Choroid plexus epithelial cell (primary cell): ENCODE measurements around the gene PPP1R13B.

ENCODE experiments used
- DNase-seq: peaks from one replicate; pipeline ENCODE4 v3.0.0-alpha.2; 2010; ENCODE audit warnings: low read depth
- H3K4me3 ChIP-seq: 2 replicates; pipeline ENCODE4 v1.5.1; 2011; ENCODE audit warnings: low read depth, mild to moderate bottlenecking, control low read depth, low read length, moderate library complexity
- CTCF ChIP-seq: conservative IDR thresholded peaks from 2 replicates; pipeline ENCODE4 v1.5.1; 2011; ENCODE audit warnings: low read depth, mild to moderate bottlenecking, control low read depth, inconsistent platforms, low read length, moderate library complexity

PPP1R13B gene

GRCh38 chr14:103885509-103885932 lies 38.1 kb upstream of the PPP1R13B start:
- no peak for DNase-seq
- no peak for TF ChIP-seq CTCF
- H3K4me3 ChIP-seq = no peak overlapping the region

GRCh38 chr14:103884854-103885253 lies 37.5 kb upstream of the PPP1R13B start:
- DNase-seq = no peak
- TF ChIP-seq CTCF = no peak
- H3K4me3 ChIP-seq = no peak overlapping the region

DNA sequence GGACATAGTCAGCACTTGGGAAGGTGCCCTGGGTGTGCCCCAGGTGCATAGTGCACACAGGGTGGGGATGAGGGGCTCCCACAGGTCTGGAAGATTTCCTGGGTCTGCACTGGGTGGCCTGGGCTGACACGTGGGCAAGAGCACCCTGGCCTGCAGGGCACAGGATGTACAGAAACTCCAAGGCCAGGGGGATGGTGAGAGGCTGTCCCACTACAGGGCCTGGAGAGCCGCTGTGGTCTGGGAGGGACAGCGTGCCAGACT lies 35.8 kb upstream of the PPP1R13B start:
- no peak for TF ChIP-seq CTCF
- DNase-seq = no peak
- no peak overlapping the region for H3K4me3 ChIP-seq

GRCh38 chr14:103882503-103883262 lies 35.3 kb upstream of the PPP1R13B start:
- TF ChIP-seq CTCF = no peak
- H3K4me3 ChIP-seq = no peak overlapping the region
- DNase-seq = no peak

- DNase-seq = no peak
- H3K4me3 ChIP-seq = no peak overlapping the region
- TF ChIP-seq CTCF = no peak
Observed at GRCh38 chr14:103881268-103882201, 34.2 kb upstream of the PPP1R13B start.

DNA sequence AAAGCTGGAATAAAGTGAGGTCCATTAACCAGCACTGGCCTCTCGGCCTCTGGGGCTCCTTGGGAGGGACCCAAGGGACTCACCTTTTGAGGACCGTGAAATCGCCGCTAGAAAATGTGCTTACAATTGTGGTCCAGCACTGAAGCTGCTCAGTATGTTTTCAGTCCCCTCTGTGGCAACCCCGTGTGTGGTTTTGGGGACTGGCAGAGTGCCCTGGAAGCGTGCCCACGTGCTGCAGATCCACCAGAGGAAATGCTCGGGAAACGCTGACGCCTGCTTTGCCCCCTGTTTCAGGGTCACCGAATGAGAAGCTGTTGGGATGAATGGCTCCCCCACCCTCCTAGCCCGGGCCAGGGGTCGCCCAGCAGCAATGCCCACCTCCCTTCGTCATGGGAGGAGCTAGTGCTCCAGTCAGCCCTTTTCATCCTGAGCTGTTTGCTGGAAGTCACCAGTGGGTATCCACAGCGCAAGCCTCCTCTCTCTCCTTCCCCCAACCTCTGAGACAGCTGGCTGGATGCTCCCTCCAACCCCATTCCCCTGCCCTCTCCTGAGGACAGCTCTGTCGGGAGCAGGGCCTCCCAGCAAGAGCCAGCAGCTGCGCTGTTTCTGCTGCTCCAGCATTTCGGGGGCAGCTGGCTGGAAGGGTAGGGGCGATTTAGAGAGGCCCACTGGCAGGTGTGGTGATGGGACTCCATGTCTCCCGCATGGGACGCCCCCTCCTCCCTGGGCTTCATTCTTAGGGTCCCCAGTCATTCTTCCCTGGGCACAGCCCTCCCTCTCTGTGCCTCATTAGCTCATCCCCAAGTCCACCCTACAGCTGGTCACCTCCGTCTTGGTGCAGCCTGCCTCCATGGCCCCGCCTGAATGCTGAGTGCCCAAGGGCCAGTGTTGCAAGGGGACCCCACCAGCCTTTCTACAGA lies 33.2 kb upstream of the PPP1R13B start:
- peak; percentile 66 for DNase-seq
- no peak overlapping the region for H3K4me3 ChIP-seq
- TF ChIP-seq CTCF = no peak
